HUDEP-2 (cell line): ENCODE measurements around the gene HS3ST5.
"Not testable (repeated sequence)": the region's sequence is repeated elsewhere in the genome, so short reads cannot be mapped to it uniquely, and the experiment has no call there.

Source experiments
- DNase-seq, 76 experiments: peaks; one replicate each; lab custom pipeline; 2025; ENCODE audit not compliant: unreplicated experiment in 76 of 76; lab: John Stamatoyannopoulos, UW

Gene HS3ST5

DNA sequence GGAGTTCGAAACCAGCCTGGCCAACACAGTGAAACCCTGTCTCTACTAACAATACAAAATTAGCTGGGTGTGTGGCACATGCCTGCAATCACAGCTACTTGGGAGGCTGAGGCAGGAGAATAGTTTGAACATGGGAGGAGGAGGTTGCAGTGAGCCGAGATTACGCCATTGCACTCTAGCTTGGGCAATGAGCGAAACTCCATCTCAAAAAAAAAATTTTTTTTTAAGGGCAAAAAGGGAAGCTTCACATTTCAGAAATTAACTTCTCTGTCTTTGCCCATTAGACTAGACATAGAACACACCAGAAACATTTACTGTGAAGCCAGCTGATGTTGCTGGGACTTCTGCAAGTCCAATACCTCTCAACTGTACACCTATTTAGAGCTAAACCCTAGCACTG is 281.1 kb downstream of the HS3ST5 start:
- no peak for DNase-seq

DNA sequence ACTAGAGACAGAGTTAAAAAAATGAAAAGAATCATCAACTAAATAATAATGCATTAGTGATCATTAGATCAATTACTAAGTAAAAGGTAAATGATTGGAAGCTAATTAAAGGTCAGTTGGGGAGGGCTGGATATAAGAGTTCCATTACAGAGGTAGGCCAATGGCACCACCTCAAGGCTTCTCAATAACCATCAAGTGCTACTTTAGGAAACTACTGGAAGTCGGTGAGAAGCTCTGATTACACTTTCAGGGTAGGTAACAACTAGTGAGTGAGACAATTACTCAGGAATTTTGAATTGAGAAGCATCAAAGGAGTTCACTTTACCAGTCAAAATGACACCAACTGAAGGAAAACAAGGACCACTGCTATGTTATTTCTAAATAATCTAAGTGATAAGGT is 281.7 kb downstream of the HS3ST5 start:
- no peak for DNase-seq

DNA sequence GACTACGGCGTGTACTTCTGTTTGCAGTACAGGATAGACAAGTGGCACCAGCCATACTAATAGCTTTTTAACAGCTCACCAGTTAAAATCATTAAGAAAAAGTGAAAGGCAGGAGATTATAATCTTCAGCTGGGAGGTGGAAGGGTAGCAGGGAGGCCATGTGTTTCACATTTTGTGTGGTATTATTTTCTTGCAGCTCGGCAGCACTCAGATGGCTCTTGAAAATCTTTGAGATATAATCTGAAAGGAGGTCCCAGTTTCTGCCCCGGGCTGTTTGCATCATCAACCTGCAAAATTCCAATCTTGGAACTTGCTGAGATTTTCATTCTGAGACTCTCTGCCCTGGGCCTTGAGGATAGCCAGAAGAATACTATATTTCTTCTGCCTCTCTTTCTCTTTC is 284.4 kb downstream of the HS3ST5 start:
- no peak for DNase-seq

DNA sequence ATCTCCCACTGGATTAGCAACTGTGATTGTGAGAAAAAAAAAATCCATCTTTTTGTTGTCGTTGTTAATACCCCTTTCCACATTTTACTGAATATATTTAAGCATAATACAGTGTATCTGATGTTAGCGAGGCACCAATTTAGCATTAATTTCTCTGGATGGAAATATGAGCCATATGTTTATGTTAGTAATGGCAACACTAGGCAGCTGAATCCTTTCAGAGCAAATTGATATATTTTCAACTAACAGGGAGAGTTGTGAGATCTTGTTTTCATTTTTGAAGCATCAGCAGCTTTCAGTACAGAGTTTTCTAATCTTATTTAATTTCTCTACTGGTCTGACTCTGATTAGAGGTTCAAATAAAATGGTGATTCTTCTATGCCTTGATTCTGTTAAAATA is 287.1 kb downstream of the HS3ST5 start:
- DNase-seq: no peak

DNA sequence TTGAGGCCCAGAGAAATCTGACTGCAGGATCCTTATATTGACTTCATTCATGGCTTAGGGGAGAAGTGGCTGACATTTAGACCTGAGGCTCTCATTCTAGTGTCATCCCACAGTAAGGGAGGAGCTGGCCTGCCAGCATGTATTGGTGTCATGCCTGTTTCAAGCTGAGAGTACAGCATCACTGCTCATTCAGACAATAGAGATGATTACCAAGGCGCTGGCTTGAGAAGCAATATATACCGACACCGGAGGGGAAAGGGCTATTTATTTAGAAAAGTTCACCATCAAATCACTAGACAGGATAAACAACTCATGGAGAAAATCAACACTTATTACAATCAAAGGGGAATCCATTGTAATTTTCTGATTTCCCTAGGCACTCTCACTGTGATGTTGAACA is 287.5 kb downstream of the HS3ST5 start:
- DNase-seq: no peak

DNA sequence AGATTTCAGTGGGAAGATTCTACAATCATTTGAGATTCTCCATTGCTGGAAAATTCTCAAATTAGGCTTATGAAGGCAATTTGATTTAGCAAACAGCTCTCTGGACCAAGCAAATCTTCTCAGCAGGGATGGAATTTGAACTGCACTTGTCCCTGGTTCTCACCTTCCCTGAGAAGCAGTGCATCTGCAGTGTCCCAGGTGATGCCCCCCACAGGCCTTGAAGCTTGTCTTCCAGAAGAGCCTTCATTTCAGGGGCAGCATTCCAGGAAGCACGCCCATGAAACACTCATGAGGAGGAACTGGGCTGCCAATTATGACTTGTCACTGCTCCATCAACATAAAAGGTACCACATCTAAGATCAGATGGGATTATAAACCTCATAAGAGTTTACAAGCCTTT is 289.0 kb downstream of the HS3ST5 start:
- no peak for DNase-seq

DNA sequence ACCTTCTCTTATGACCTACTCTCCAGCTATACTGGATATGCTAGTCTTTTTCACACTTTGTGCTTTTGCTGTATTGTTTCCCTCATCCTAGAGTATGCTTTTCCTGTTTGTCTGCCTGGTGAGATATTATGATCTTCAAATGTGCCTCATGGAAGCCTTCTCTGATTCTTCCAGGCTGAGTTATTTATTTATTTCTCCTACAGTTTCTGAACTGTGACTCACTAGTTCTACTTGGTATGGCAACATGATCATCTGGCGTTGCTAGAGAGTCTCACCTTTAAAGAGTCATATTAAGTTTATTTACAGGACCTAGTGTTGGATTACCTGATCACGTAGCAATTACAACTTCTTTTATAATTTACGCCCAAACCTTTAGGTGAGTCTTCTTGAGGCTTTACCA is 290.7 kb downstream of the HS3ST5 start:
- no peak for DNase-seq

DNA sequence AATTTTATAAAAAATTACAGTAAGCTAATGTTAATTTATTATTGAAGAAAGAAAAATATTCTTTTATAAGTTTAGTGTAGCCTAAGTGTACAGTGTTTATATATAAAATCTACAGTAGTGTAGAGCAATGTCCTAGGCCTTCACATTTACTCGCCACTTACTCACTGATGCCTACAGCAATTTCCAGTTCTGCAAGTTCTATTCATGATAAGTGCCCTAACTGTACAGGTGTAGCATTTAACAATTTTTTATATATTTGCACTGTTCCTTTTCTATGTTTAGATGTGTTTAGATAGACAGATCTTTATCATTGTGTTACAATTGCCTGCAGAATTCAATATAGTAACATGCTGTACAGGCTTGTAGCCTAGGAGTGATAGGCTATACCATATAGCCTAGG is 291.8 kb downstream of the HS3ST5 start:
- no peak for DNase-seq

DNA sequence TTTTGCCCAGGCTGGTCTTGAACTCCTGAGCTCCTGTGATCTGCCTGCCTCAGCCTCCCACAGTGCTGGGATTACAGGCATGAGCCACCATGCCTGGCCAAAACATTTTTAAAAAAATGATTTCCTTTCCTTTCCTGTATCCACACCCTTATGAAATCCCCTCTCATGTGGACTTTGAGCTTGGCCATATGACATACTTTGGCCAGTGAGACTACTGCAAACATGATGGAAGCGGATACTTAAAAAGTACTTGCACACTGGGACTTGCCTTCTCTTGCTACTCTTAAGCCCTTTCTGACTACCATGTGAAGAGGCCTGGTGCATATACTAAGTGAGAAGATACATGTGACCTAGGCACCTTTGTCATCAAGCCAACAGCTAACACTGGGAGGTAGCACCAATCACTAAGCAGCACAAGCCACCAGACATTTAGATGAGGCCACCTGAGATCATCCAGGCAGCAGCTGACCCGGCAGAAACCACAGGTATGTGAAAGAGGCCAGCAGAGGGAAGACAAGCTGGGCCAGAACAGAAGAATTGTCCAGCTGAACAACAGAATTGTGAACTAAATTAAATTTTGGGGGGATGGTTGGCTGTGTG is 293.4 kb downstream of the HS3ST5 start:
- DNase-seq: no peak

DNA sequence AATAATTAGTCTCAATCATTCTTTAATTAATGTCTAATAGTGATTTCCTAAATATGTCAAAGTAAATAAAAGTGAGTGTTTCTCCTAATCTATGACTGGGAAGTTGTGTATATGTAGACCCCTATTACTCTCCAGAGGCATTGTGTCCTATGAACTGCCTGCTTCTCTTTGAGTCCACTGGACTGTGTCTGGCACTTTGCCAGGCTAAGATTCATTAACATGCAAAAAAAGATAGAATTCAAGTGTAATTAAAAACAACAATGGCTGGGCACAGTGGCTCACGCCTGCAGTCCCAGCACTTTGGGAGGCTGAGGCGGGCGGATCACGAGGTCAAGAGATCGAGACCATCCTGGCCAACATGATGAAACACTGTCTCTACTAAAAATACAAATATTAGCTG is 298.3 kb downstream of the HS3ST5 start:
- DNase-seq: not testable (repeated sequence)

DNA sequence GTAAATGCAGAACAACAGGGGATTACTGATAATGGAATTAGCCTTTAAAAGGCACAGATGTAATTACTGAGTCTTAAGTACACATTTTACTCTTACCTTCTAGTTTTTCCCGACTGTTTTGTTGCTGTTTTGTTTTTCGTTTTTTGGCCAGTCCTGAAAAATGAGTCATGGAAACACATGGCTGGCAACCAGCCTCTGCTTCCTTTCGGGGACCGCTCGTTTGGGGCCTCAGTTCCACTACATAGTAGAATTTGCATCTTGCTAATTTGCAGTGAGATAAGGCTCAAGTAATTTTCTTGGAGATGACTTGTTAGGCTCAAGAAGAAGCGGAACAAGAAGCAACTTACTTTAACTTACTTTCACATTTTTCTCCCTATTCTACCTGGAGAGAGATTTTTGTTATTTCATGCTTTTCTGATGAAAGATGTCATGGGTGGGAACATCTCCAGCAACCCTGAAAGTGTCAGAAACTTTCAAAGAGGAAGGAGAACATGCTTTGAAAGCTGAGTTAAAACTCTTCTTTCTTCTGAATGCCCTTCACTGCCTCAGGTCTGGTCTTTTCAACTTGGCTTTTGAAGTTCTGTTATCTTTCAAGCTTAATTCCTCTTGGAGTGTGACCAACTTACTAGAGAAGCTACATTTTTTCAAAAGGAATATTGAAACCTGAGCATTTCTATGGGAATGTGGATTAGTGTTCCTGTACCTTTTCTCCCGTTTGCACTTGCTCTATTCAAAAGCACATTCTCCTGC is 300.4 kb downstream of the HS3ST5 start:
- no peak for DNase-seq

DNA sequence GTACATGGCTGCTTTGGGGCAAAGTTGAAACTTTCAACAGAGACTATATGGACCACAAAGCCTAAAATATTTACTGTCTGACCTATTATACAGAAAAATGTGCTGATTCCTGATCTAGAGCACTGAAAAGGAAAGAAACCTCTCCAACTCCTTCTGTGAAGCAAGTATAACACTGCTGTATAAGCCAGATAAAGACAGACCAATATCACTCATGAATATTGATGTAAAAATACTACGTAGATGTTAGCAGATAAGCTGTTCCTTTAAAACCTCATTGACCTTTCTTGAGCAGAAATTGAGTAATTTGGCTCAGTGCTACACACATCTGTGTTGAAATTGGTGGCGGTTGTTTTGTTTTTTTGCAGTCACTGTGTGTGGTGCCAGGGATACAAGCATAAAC is 302.0 kb downstream of the HS3ST5 start:
- DNase-seq: no peak

DNA sequence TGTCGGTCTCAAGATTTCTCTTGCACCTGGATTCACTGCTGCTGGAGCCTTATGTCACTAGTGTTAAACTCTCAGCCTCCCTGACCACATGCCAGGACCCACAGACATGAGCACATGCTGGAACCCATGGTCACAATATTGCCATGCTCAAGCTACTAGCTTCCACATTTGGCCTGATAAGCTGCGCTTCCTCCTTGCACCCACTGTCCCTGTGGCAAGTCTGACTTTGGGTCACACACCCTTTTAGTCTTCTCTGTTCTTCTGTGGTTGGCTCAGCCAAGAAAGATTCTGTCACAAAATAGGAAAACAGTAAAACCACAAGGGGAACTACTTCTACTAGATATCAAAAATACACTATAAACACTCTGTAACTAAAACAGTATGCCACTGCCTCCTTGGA is 303.0 kb downstream of the HS3ST5 start:
- no peak for DNase-seq

DNA sequence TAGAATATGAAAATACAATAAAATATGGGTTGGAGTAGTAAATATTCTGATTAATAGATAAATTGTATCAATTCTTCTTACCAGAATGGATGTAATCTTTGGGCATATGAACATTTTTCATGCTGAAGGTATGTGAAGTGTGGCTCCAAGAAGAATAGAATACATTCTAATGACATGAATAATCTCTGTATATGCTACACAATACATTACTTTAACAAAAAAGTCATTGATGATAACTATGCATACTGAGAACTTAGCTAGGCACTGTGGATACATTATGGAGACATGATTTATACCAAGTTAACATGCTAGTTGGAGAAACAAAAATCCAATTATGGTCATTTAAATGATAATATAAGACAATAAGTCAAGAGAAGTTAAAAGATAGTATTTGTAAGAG is 309.2 kb downstream of the HS3ST5 start:
- DNase-seq: no peak

DNA sequence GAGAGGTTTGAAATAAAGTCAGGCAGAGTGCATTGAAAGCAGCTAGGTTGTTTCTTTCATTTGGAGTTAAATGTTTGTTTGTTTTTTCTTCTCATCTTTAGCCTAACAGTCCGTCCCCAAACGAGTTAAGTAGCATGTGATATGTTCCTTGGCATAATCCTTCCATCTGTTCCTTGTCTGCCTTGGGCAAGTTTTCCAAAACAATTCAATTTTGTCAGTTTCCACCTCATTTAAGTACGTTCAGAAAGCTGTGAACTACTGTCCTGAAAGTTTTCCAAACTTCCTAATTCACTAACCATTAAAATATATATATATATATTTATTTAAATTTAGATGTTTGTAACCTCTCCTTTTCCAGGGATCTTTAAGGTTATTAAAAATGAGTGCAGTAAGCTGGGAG is 310.1 kb downstream of the HS3ST5 start:
- no peak for DNase-seq

DNA sequence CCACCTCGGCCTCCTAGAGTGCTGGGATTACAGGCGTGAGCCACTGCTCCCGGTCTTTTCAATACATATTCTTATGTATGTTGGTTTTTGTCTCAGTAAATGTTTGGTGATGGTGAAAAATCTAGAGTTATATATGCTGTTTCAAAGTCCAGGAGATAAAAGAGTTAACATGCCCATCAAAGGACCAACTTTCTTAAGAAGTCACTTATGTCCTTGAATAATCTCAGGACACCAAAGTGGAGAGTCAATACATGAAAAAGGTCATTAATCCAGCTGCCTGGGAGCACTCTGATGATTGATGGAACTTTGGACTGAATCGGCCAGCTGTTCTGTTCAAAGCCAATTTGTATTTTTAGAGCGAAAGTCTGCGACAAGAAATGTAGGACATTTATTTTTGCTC is 312.1 kb downstream of the HS3ST5 start:
- DNase-seq: no peak

DNA sequence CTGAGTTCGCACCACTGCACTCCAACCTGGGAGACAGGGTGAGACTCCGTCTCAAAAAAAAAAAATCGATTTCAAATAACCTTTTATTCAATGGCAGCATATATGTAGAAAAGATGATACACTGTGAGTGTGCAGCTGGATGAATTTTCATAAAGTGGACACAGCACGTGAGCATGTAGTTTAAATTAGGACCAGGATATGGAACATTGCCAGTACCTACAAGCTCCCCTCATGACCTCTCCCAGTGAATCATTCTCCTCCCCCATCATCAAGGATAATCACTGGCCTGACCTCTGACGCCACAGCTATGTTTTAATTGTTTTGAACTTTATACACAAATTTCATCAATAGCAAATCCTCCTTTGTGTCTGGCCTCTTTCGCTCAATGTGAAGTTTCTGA is 318.1 kb downstream of the HS3ST5 start:
- DNase-seq: no peak

DNA sequence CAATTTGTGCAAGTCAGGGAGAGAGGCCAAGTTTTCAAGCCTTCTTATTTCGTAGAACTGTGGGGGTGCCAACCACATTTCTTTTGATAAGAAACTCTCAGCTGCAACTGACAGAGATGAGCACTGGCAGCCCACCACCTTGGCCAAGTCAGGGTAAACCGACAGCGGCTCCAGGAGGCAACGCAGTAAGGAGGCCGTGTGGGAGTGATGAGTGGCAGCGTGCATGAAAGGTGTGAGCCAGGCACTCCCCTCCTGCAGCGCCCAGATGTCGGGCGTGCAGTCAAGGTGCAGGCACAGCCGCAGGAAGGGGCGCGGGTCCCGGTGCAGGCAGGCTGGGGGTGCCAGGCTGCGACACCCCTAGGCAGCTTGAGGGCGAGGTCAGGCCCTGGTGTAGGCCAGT is 322.6 kb downstream of the HS3ST5 start:
- DNase-seq: peak in 2 of 76 experiments; percentile 21 to 44

DNA sequence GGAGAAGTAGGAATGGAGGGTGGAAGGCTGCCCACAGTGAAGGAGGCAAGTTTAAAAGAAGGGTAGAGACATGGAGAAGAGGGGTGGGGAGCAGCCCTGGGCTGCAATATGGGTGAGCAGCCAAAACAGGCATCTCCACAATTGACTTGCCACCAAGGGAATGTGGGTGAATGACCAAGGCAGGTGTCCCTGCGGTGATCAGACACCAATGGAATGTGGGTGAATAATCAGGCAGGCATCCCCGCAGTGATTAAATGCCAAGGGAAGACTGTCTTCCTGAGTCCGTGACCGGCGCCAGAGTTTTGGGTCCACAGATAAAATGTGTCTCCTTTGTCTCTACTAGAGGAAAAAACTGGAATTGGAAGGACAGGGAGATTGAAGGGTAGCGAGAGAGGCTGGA is 325.7 kb downstream of the HS3ST5 start:
- not testable (repeated sequence) for DNase-seq

DNA sequence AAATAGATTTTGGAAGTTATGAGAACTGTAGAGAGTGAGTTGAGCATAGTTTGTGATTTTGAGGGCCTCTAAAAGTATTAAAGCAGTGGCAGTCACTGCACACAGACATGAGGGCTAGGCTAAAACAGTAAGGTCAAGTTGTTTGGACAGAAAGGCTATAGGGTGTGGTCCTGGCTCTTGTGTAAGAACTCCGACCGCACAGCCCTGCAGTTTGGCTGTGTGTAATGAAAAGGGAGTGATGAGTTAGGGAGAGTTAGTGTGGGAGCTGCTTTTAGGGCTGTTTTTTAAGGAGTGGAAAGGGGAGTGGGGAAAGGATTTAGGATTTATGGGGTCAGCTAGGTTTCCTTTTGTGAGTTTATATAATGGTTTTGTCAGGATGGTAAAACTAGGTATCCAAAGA is 328.7 kb downstream of the HS3ST5 start:
- not testable (repeated sequence) for DNase-seq

DNA sequence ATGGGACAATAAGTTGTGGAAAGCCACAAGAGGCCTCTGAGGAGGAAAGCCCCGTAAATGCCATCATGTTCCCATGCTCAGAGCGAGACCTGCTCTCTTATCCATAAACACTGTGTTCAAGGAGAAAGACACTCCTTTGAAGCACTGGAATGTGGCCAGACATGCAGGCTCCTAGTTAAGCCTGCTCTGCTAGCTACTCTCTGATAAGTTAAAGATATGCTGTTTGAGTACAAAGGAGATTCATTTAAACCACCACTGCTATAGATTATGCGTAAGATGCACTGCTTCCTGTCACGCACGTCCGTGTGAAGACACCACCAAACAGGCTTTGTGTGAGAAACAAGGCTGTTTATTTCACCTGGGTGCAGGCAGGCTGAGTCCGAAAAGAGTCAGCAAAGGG is 331.3 kb downstream of the HS3ST5 start:
- DNase-seq: not testable (repeated sequence)

DNA sequence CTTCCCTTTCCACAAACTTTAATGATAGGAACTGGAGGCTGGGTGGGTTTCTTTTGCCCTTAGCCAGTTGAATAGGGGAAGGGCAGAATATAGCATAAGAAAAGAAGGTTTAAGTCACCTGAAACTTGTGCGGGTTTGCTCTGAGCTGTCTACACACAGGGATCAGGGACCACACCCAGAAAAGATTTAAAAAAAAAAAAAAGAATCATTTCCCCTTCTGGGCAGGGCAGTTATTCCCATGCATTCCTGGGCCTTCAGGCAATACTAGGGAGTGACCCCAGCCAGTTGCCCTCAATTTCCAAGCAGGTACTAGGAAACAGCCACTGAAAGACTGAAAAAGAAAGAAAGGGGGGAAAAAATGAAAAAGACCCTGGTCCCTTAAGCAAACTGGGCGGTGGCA is 332.3 kb downstream of the HS3ST5 start:
- DNase-seq: no peak

DNA sequence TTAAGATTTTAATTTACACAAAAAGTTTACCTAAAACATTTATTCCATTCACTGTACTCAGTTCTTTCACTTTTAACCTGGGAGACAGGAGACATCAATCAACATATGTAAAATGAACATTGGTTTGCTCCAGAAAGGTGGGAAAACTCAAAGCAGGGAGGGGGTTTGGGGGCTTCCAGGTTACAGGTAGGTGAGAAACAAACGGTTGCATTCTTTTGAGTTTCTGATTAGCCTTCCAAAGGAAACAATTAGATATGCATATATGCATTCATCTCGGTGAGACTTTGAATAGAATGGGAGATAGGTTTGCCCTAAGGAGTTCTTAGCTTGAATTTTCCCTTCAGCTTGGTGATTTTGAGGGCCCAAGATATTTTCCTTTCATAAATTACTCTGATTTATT is 333.6 kb downstream of the HS3ST5 start:
- DNase-seq: no peak
